SK-N-SH (cell line): ENCODE results near the gene AMFR. TPM values are rescaled to one million over a fixed set of nuclear protein-coding genes. Genes with fewer than 3 reads are reported as not detected.

Experiments used
- CTCF ChIA-PET: fragments of 300-600, 350-600 bp; formaldehyde crosslinking; extraction: SDS; loops from one replicate; lab custom pipeline; 2021; lab: Yijun Ruan, JAX
- POLR2A ChIA-PET: fragments of 350-600 bp; sonication (Branson Sonifier 250); formaldehyde crosslinking; extraction: SDS; loops from one replicate; lab custom pipeline; 2020; ENCODE audit warnings: antibody characterized with exemption, inconsistent platforms; lab: Yijun Ruan, JAX
- DNase-seq: peaks from one replicate; pipeline ENCODE4 v3.0.0; 2012
- H2AFZ ChIP-seq: fragments of 200-600 bp; sonication (generic); 2 replicates; pipeline ENCODE4 v1.8.1; 2016; ENCODE audit warnings: antibody characterized with exemption, mild to moderate bottlenecking, low read depth
- H3F3A ChIP-seq: fragments of 200-600 bp; sonication (generic); replicated peaks from 2 replicates; pipeline ENCODE3; 2016; ENCODE audit warnings: antibody characterized with exemption, mild to moderate bottlenecking; ENCODE audit not compliant: insufficient read depth
- H3K27ac ChIP-seq, 2 experiments: fragments of 200-500 bp in 1 of 2; fragments of 200-600 bp in 1 of 2; sonication (Bioruptor generic) in 1 of 2; sonication (generic), shearing (Covaris generic) in 1 of 2; 2 replicates each; pipeline versions ENCODE4 v1.5.1 to v1.6.1; 2014 to 2016; ENCODE audit warnings: low read depth in 2 of 2, inconsistent platforms in 1 of 2, low read length in 1 of 2, mild to moderate bottlenecking in 1 of 2, mixed read lengths in 1 of 2
- H3K27me3 ChIP-seq: fragments of 200-600 bp; sonication (generic), shearing (Covaris generic); 2 replicates; pipeline ENCODE4 v1.6.1; 2016; ENCODE audit warnings: mixed run types; ENCODE audit not compliant: insufficient read depth
- H3K36me3 ChIP-seq, 2 experiments: fragments of 200-500 bp in 1 of 2; fragments of 200-600 bp in 1 of 2; sonication (Bioruptor generic) in 1 of 2; sonication (generic) in 1 of 2; replicated peaks in 1 of 2; 2 replicates each; pipeline versions ENCODE3 to v1.5.1; 2014 to 2016; ENCODE audit warnings: low read length in 1 of 2, mild to moderate bottlenecking in 1 of 2; ENCODE audit not compliant: insufficient read depth in 2 of 2, control insufficient read depth in 1 of 2
- H3K4me1 ChIP-seq, 2 experiments: fragments of 200-500 bp in 1 of 2; fragments of 200-600 bp in 1 of 2; sonication (Bioruptor generic) in 1 of 2; sonication (generic), shearing (Covaris generic) in 1 of 2; 2 replicates each; pipeline versions ENCODE4 v1.5.1 to v1.6.1; 2014 to 2016; ENCODE audit warnings: low read depth in 1 of 2, low read length in 1 of 2, mixed run types in 1 of 2; ENCODE audit not compliant: insufficient read depth in 2 of 2, control insufficient read depth in 1 of 2
- H3K4me2 ChIP-seq: fragments of 200-600 bp; sonication (generic), shearing (Covaris generic); 2 replicates; pipeline ENCODE4 v1.6.1; 2017; ENCODE audit warnings: mixed run types
- H3K4me3 ChIP-seq, 2 experiments: fragments of 200-500 bp in 1 of 2; fragments of 200-600 bp in 1 of 2; sonication (Bioruptor generic) in 1 of 2; sonication (generic), shearing (Covaris generic) in 1 of 2; 2 replicates each; pipeline versions ENCODE4 v1.5.1 to v1.8.1; 2014 to 2016; ENCODE audit warnings: low read depth in 2 of 2, inconsistent platforms in 1 of 2, low read length in 1 of 2, mild to moderate bottlenecking in 1 of 2, mixed read lengths in 1 of 2, moderate library complexity in 1 of 2
- H3K79me2 ChIP-seq: fragments of 200-600 bp; sonication (generic); 2 replicates; pipeline ENCODE4 v1.8.1; 2017; ENCODE audit warnings: mild to moderate bottlenecking; ENCODE audit not compliant: insufficient read depth
- H3K9ac ChIP-seq: fragments of 200-600 bp; sonication (generic); 2 replicates; pipeline ENCODE4 v1.6.1; 2017; ENCODE audit warnings: mixed run types
- H3K9me2 ChIP-seq: fragments of 200-600 bp; sonication (generic); 2 replicates; pipeline ENCODE4 v1.6.1; 2017; ENCODE audit warnings: mixed run types
- H3K9me3 ChIP-seq: fragments of 200-600 bp; sonication (generic); 2 replicates; pipeline ENCODE4 v1.6.1; 2017; ENCODE audit warnings: mixed run types, mild to moderate bottlenecking, moderate library complexity
- H4K20me1 ChIP-seq: fragments of 200-600 bp; sonication (generic); 2 replicates; pipeline ENCODE4 v1.6.1; 2017; ENCODE audit warnings: mild to moderate bottlenecking, mixed run types; ENCODE audit not compliant: insufficient read depth
- CHD2 ChIP-seq: fragments of 150-350 bp; IDR thresholded peaks from 2 replicates; pipeline ENCODE4 v1.6.1; 2018; ENCODE audit warnings: low read length; ENCODE audit not compliant: partially characterized antibody
- ELF1 ChIP-seq: IDR thresholded peaks from 2 replicates; pipeline ENCODE4 v1.4.0; 2012
- EZH2phosphoT487 ChIP-seq: fragments of 200-600 bp; sonication (generic); IDR thresholded peaks from 2 replicates; pipeline ENCODE4 v1.6.1; 2017; ENCODE audit warnings: low read depth, mixed run types, mild to moderate bottlenecking, antibody characterized with exemption, moderate library complexity, borderline replicate concordance
- FOXM1 ChIP-seq: IDR thresholded peaks from 2 replicates; pipeline ENCODE4 v1.4.0; 2012; ENCODE audit warnings: low read depth, mild to moderate bottlenecking
- GABPA ChIP-seq: IDR thresholded peaks from 2 replicates; pipeline ENCODE4 v1.4.0; 2012; ENCODE audit warnings: low read depth, mild to moderate bottlenecking
- IRF3 ChIP-seq: fragments of 150-350 bp; IDR thresholded peaks from 2 replicates; pipeline ENCODE4 v1.6.1; 2016; ENCODE audit warnings: mild to moderate bottlenecking, low read depth, low read length
- JUND ChIP-seq: IDR thresholded peaks from 2 replicates; pipeline ENCODE4 v1.4.0; 2012
- MAX ChIP-seq: IDR thresholded peaks from 2 replicates; pipeline ENCODE4 v1.4.0; 2012; ENCODE audit warnings: low read depth
- PBX3 ChIP-seq: IDR thresholded peaks from 2 replicates; pipeline ENCODE4; 2012
- SIN3A ChIP-seq: IDR thresholded peaks from 2 replicates; pipeline ENCODE4 v1.6.1; 2012; ENCODE audit warnings: low read depth, mild to moderate bottlenecking, low read length, moderate library complexity, borderline replicate concordance
- SMC3 ChIP-seq: IDR thresholded peaks from 2 replicates; pipeline ENCODE4 v1.6.1; 2012; ENCODE audit warnings: low read depth, low read length, improper control_type of control experiment
- TCF12 ChIP-seq: IDR thresholded peaks from 2 replicates; pipeline ENCODE4 v1.4.0; 2012
- USF1 ChIP-seq: IDR thresholded peaks from 2 replicates; pipeline ENCODE4 v1.4.0; 2012; ENCODE audit warnings: low read depth, borderline replicate concordance
- USF2 ChIP-seq: fragments of 150-350 bp; IDR thresholded peaks from 2 replicates; pipeline ENCODE4 v1.6.1; 2017; ENCODE audit warnings: antibody characterized with exemption, low read length, low read depth, borderline replicate concordance
- WGBS: methylation state at CpG from one replicate; pipeline ENCODE4 v1.1.6; 2017; ENCODE audit warnings: low lambda C conversion rate; 5-methylcytosine and 5-hydroxymethylcytosine counted together
- polyA plus RNA-seq, 3 experiments: library from polyadenylated mRNA; depleted of rRNA; stranded (reverse); fragments of >200 nt; gene quantifications; 2 replicates each; pipeline ENCODE4 v1.2.3, GENCODE V29; 2012

Gene AMFR
- polyA plus RNA-seq, 1 of the 3 experiments (the other 2 are of a cell fraction): 65.3 TPM

- ChIA-PET POLR2A (no interaction called here), CTCF (interaction anchor here (3.2 to 7.0 kb wide), 3 partner anchors 8 to 376 kb away, joined by 52 to 104 read pairs (median 63); no protein-coding TSS in a partner anchor)
- Histone ChIP-seq H3K79me2 (no peaks in the 10 kb centered on the region), H3K27me3 (no peaks in the 10 kb centered on the region; the same call in 1 of the 2 replicates), H3K9me3 (no peaks in the 10 kb centered on the region), H4K20me1 (no peaks in the 10 kb centered on the region), H2AFZ (no peak overlapping the region), H3K4me2 (no peak overlapping the region), H3K27ac (no peak overlapping the region; a peak in 1 of 4 replicates), H3K4me1 (peaks cover 0 to 25% of the 10 kb centered on the region in 2 experiments; a peak in 1 of 4 replicates), H3K9me2 (no peaks in the 10 kb centered on the region), H3K4me3 (no peak overlapping the region), H3F3A (no peaks in the 10 kb centered on the region), H3K9ac (no peak overlapping the region), H3K36me3 (no peaks in the 10 kb centered on the region)
- 63% methylated on average over 7 of the region's 7 CpGs for WGBS
- no peak for TF ChIP-seq SIN3A
- TF ChIP-seq SMC3: no peak
- TF ChIP-seq GABPA: no peak
- TF ChIP-seq MAX: no peak
- TF ChIP-seq USF2: no peak
- TF ChIP-seq JUND: no peak
- DNase-seq: no peak
Measured at GRCh38 chr16:56320811-56321558, 104.4 kb downstream of the AMFR start.

- Histone ChIP-seq H3K27me3 (no peaks in the 10 kb centered on the region; the same call in 1 of the 2 replicates), H3K79me2 (no peaks in the 10 kb centered on the region), H3K4me1 (peaks cover 0 to 25% of the 10 kb centered on the region in 2 experiments; a peak in 1 of 4 replicates), H3K9ac (no peak overlapping the region), H2AFZ (no peak overlapping the region), H3F3A (no peaks in the 10 kb centered on the region)
- ChIA-PET CTCF (interaction anchor here (0.8 to 7.0 kb wide), 5 partner anchors 9 to 376 kb away, joined by 3 to 104 read pairs (median 52); no protein-coding TSS in a partner anchor), POLR2A (no interaction called here)
- TF ChIP-seq EZH2phosphoT487: no peak
- TF ChIP-seq CHD2: no peak
- TF ChIP-seq ELF1: no peak
- no peak for TF ChIP-seq USF1
- TF ChIP-seq PBX3: no peak
- no peak for TF ChIP-seq TCF12
- TF ChIP-seq USF2: no peak
- TF ChIP-seq IRF3: no peak
- no peak for TF ChIP-seq FOXM1
- TF ChIP-seq, all 33 proteins: peak for 0
- Histone ChIP-seq H4K20me1 (no peaks in the 10 kb centered on the region), H3K4me3 (no peak overlapping the region), H3K36me3 (no peaks in the 10 kb centered on the region), H3K9me3 (no peaks in the 10 kb centered on the region), H3K27ac (no peak overlapping the region), H3K9me2 (no peaks in the 10 kb centered on the region), H3K4me2 (no peak overlapping the region)
- WGBS: 30% methylated on average over 3 of the region's 8 CpGs
- DNase-seq: no peak
Measured at GRCh38 chr16:56320056-56320455, 105.3 kb downstream of the AMFR start.
